Ascending aorta (tissue), 2 donors: ENCODE results near the gene CBX7. TPM values are rescaled to one million over a fixed set of nuclear protein-coding genes. Genes with fewer than 3 reads are reported as not detected.

Experiments used
- DNase-seq, 2 donors: peaks; one replicate each; pipeline ENCODE4 v3.0.0-alpha.2; 2019; ENCODE audit warnings: low spot score in 2 of 2
- H3K27ac ChIP-seq, 2 donors: fragments of 200-600 bp; sonication (generic); one replicate each; pipeline ENCODE4 v1.5.1; 2016 to 2017; ENCODE audit warnings: mild to moderate bottlenecking in 1 of 2
- H3K27me3 ChIP-seq: fragments of 200-600 bp; sonication (generic); one replicate; pipeline ENCODE4 v1.5.1; 2017
- H3K36me3 ChIP-seq, 2 donors: fragments of 200-600 bp; sonication (generic); one replicate each; pipeline ENCODE4 v1.5.1; 2016
- H3K4me1 ChIP-seq, 2 donors: fragments of 200-600 bp; sonication (generic); one replicate each; pipeline ENCODE4 v1.5.1; 2016 to 2017; ENCODE audit warnings: mild to moderate bottlenecking in 1 of 2
- H3K4me3 ChIP-seq, 2 donors: fragments of 200-600 bp; sonication (generic); one replicate each; pipeline ENCODE4 v1.5.1; 2016 to 2017; ENCODE audit warnings: mild to moderate bottlenecking in 1 of 2
- H3K9me3 ChIP-seq, 2 donors: fragments of 200-600 bp; sonication (generic); one replicate each; pipeline ENCODE4 v1.5.1; 2016
- intact Hi-C: fragments of 100-400 bp; cut with DNase I; formaldehyde crosslinking; loops from one replicate; pipeline ENCODE4 v1.15.1; 2023
- total RNA-seq: library from RNA; depleted of rRNA; stranded (reverse); fragments of >200 nt; gene quantifications from one replicate; pipeline ENCODE4 v1.1.0, GENCODE V29; 2016
- TF ChIP-seq, protein P1 (sequence below), 3 experiments: fragments of 200-600 bp in 2 of 3; fragments of 450-650 bp in 1 of 3; sonication (generic) in 2 of 3; IDR thresholded peaks; one replicate each; pipeline ENCODE4 v1.5.1; 2016 to 2019; ENCODE audit warnings: antibody characterized with exemption in 3 of 3, mild to moderate bottlenecking in 1 of 3, moderate library complexity in 1 of 3

The CBX7 gene
- total RNA-seq, 1 donor from 2014 or later = 261 TPM

DNA sequence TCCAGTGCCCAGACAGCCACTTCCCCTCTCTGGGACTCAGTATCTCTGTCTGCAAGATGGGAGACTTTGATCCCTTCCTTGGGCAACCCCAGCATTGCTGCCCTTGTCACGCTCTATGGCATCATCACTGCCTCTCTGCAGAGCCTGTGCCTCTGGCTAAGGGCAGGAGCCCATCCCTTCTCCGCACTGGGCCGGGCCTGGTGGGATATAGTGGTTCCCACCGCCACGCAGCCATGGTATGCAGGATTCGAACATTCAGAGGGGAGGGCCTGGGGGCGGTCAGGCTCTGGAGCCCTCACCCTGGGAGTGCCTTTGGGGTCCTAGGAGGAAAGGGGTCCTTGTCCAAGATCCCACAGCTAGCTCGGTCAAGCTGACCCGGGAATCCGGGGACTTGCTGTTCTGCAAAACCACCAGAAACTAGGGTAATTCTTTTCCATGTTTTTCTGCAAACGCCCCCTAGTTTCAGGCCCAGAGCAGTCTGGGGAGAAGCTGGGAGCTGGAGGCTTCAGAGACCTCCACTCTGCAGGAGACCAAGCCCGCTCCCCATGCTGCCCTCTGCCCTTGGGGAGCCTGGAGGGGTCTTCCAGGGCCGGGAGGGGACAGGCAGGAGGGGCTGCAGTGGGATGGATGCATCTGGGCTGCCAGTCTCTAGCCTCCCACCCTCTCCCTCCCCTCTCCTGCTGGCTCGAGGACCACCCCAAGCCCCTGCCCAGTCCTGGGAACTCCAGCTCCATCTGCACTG is 24.4 kb upstream of the CBX7 start:
- peak in 1 of 2 donors; percentile 56 for DNase-seq
- H3K27ac ChIP-seq = peak overlapping the region; percentile 56 to 60
- H3K9me3 ChIP-seq = peaks cover 0 to 5% of the 10 kb centered on the region in 2 donors
- TF ChIP-seq, protein P1, sequence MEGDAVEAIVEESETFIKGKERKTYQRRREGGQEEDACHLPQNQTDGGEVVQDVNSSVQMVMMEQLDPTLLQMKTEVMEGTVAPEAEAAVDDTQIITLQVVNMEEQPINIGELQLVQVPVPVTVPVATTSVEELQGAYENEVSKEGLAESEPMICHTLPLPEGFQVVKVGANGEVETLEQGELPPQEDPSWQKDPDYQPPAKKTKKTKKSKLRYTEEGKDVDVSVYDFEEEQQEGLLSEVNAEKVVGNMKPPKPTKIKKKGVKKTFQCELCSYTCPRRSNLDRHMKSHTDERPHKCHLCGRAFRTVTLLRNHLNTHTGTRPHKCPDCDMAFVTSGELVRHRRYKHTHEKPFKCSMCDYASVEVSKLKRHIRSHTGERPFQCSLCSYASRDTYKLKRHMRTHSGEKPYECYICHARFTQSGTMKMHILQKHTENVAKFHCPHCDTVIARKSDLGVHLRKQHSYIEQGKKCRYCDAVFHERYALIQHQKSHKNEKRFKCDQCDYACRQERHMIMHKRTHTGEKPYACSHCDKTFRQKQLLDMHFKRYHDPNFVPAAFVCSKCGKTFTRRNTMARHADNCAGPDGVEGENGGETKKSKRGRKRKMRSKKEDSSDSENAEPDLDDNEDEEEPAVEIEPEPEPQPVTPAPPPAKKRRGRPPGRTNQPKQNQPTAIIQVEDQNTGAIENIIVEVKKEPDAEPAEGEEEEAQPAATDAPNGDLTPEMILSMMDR (IDR thresholded peaks at IDR 0.05) = no peak
- H3K27me3 ChIP-seq = no peaks in the 10 kb centered on the region
- H3K4me3 ChIP-seq = no peak overlapping the region
- no peaks in the 10 kb centered on the region for H3K36me3 ChIP-seq
- peaks cover 22 to 28% of the 10 kb centered on the region in 2 donors for H3K4me1 ChIP-seq
- intact Hi-C loops = loop anchor here (5.0 kb wide), 1 partner anchor 80 kb away; no protein-coding TSS in a partner anchor

DNA sequence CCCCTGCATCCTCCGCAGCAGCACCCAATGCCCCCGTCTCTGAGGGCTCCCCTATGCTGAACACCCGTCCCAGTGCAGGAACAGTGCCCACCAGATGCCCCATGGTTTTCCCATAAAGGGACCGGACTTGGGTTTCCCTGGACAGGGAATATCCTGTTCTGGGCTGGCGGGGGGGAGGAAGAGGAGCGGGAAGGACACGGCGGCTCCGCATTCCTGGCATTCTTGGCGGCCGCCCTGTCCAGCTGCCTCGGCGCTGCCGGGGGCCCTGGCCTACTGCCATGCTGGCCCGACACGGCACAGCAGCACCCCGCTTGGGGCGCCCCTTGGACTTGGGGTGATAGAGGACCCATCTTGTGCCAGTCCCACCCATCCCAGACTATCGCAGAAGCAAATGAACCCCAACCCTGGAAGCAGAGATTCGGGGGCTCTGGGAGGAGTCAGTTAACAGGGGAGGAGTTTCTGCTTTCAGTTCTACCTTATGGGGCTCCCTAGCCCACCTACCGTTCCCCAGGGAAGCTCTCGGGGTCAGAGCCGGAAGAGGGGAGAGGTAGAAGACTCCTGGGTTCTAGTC is 23.7 kb upstream of the CBX7 start:
- TF ChIP-seq, protein P1 (IDR thresholded peaks at IDR 0.05) = no peak
- Histone ChIP-seq H3K4me3 (peak overlapping the region in 1 of 2 donors; percentile 18), H3K27ac (peak overlapping the region; percentile 56 to 60), H3K4me1 (peaks cover 22 to 28% of the 10 kb centered on the region in 2 donors), H3K36me3 (no peaks in the 10 kb centered on the region), H3K27me3 (no peaks in the 10 kb centered on the region), H3K9me3 (peaks cover 0 to under 1% of the 10 kb centered on the region in 2 donors)
- peak in 1 of 2 donors; percentile 75 for DNase-seq
- intact Hi-C loops = loop anchor here (5.0 kb wide), 1 partner anchor 81 kb away; no protein-coding TSS in a partner anchor

DNA sequence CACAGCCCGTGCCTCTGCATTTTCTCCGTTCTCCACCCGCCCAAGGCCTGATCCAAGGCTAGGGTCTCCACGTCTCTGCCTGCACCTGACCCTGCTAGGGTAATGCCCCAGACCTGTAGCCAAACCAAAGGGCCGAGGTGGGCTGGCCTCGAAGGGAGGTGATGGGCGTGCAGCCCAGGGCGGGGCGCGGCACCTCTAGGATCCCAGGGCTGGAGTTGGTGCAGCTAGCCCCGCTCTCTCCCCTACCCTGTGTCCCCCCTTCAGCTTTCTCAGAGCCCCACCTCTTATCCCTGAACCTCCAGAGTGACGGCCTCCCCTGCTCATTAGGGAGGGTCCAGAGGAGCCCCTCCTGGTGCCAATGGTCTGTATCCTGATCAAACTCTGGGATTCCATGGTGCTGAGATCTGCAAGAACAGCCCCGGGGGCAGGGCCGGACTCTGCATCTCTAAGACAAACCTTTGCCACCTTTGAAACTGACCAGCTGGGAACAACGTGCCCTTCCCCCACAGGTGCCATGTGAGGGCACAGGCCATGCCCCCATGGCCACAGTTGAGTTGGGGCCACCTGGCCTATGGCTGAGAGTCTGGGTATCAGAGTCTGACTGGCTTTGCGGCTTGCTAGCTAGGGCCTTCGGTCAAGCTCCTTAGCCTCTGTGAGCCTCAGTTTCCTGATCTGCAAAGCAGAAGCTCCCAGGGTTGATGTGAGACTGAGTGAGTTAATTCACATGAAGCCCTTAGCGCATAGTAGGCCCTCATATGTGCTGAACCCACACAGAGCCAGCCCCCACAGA is 23.1 kb upstream of the CBX7 start:
- peak overlapping the region; percentile 56 to 60 for H3K27ac ChIP-seq
- no peak for DNase-seq
- peaks cover 24 to 28% of the 10 kb centered on the region in 2 donors for H3K4me1 ChIP-seq
- intact Hi-C loops = loop anchor here (5.0 kb wide), 1 partner anchor 82 kb away; no protein-coding TSS in a partner anchor
- H3K4me3 ChIP-seq = peak overlapping the region in 1 of 2 donors; percentile 25
- TF ChIP-seq, protein P1 (IDR thresholded peaks at IDR 0.05) = no peak
- no peaks in the 10 kb centered on the region for H3K36me3 ChIP-seq
- H3K9me3 ChIP-seq = no peaks in the 10 kb centered on the region
- no peaks in the 10 kb centered on the region for H3K27me3 ChIP-seq

DNA sequence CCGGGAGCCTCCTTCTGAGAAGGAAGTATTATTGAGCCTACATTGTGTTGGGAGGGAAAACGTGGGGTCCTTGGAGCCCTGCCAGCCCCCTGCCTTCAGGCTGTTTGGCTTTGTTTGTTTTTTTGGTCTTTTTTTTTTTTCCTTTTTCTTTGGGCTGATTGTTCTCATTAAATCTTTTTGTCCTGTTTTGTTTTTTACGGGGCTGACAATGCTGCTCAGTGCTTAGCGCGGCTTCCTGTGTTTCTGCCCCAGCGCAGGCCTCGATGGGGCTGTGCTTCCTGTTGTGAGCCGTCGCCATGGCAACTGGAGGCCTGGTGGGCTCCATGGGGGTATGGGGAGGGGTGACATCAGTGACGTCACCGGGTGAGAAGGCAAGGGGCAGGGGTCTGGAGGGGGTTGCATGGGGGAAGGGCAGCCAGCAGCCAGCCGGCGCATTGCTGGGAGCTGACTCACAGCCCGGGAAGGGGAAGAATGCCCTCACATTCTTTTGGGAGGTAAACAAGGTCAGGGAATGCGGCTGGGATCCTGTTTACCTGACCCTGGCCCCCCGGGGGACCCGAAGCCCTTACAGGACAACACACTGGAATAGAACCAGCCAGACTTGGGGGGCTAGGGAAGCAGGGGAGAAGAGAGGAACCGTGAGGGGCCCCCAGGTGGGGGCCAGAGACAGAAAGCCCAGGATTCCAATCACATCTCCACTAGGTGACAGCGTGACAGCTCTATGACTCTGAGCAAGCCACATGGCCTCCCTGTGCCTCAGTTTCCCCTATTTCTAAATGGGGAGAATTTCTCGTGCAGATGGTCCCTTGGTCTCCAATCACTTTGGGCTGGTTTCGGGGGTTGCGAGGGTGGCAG is 22.2 kb upstream of the CBX7 start:
- peaks cover 24 to 28% of the 10 kb centered on the region in 2 donors for H3K4me1 ChIP-seq
- peak; percentile 47 to 86 for DNase-seq
- TF ChIP-seq, protein P1 (IDR thresholded peaks at IDR 0.05) = no peak
- no peaks in the 10 kb centered on the region for H3K27me3 ChIP-seq
- no peaks in the 10 kb centered on the region for H3K9me3 ChIP-seq
- no peaks in the 10 kb centered on the region for H3K36me3 ChIP-seq
- intact Hi-C loops = loop anchor here (5.0 kb wide), 2 partner anchors 83 to 353 kb away; no protein-coding TSS in a partner anchor
- peak overlapping the region; percentile 17 to 25 for H3K4me3 ChIP-seq
- peak overlapping the region; percentile 47 to 56 for H3K27ac ChIP-seq
